GM18505 (cell line): ENCODE measurements around the gene UBE3B.

Source experiments
- ATAC-seq: cut with Tn5 transposase; IDR thresholded peaks from one replicate; pipeline ENCODE4 v1.9.1; 2021; ENCODE audit not compliant: unreplicated experiment
- POLR2A ChIP-seq: IDR thresholded peaks from 4 replicates; pipeline ENCODE4 v1.6.1; 2011; ENCODE audit warnings: borderline replicate concordance; ENCODE audit not compliant: insufficient read depth, insufficient read length; ENCODE audit errors: extremely low read depth

Gene UBE3B

GRCh38 chr12:109512608-109513007, 35.2 kb downstream of the UBE3B start:
- TF ChIP-seq POLR2A = no peak
- no peak for ATAC-seq

GRCh38 chr12:109513051-109513450, 35.6 kb downstream of the UBE3B start:
- TF ChIP-seq POLR2A = no peak
- no peak for ATAC-seq

- TF ChIP-seq POLR2A = no peak
- no peak for ATAC-seq
Measured at GRCh38 chr12:109513977-109514376, 36.5 kb downstream of the UBE3B start.

- no peak for ATAC-seq
Measured at GRCh38 chr12:109517619-109518018, 40.2 kb downstream of the UBE3B start.

GRCh38 chr12:109518820-109519665, 41.6 kb downstream of the UBE3B start:
- no peak for ATAC-seq
- TF ChIP-seq POLR2A = no peak

More at GRCh38 chr12:109517619-109518018, 40.2 kb downstream of the UBE3B start:
- TF ChIP-seq POLR2A = no peak

- no peak for TF ChIP-seq POLR2A
- ATAC-seq = no peak
Measured at GRCh38 chr12:109519787-109520186, 42.4 kb downstream of the UBE3B start.

- ATAC-seq = no peak
- TF ChIP-seq POLR2A = no peak
Measured at GRCh38 chr12:109521831-109522230, 44.4 kb downstream of the UBE3B start.

GRCh38 chr12:109523071-109523470, 45.6 kb downstream of the UBE3B start:
- ATAC-seq = no peak
- TF ChIP-seq POLR2A = no peak

GRCh38 chr12:109523504-109523903, 46.1 kb downstream of the UBE3B start:
- TF ChIP-seq POLR2A = no peak
- ATAC-seq = no peak

GRCh38 chr12:109524466-109525278, 47.2 kb downstream of the UBE3B start:
- TF ChIP-seq POLR2A = no peak
- no peak for ATAC-seq

GRCh38 chr12:109525279-109525585, 47.8 kb downstream of the UBE3B start:
- no peak for ATAC-seq
- no peak for TF ChIP-seq POLR2A

- no peak for TF ChIP-seq POLR2A
- no peak for ATAC-seq
Measured at GRCh38 chr12:109527489-109528123, 50.2 kb downstream of the UBE3B start.
